Activated CD4-positive, CD25-positive, alpha-beta regulatory T cell treated with anti-CD3 and anti-CD28 coated beads, Interleukin-2, amount 50 U/mL, for 24 hours (primary cell): ENCODE results near the gene SPDYE6.
"Not testable (repeated sequence)": the region's sequence is repeated elsewhere in the genome, so short reads cannot be mapped to it uniquely, and the experiment has no call there.

Experiments used
- ATAC-seq, 2 donors: fragments of 150-1000 bp; cut with Tn5 transposase; one replicate each; pipeline ENCODE4 v1.10.0; 2021; ENCODE audit warnings: mild to moderate bottlenecking in 1 of 2, moderate library complexity in 1 of 2

SPDYE6 gene

GRCh38 chr7:102363549-102364393 is 7.5 kb upstream of the SPDYE6 start:
- ATAC-seq = peak; percentile 100

- ATAC-seq = not testable (repeated sequence)
Measured at GRCh38 chr7:102346983-102347382, 9.3 kb downstream of the SPDYE6 start.

GRCh38 chr7:102340599-102341368 is 15.5 kb downstream of the SPDYE6 start:
- ATAC-seq = not testable (repeated sequence)

GRCh38 chr7:102337420-102337819 is 18.8 kb downstream of the SPDYE6 start:
- not testable (repeated sequence) for ATAC-seq

GRCh38 chr7:102337002-102337401 is 19.2 kb downstream of the SPDYE6 start:
- not testable (repeated sequence) for ATAC-seq

- not testable (repeated sequence) for ATAC-seq
Measured at GRCh38 chr7:102335574-102335973, 20.7 kb downstream of the SPDYE6 start.

GRCh38 chr7:102330666-102331460 is 25.4 kb downstream of the SPDYE6 start:
- ATAC-seq = not testable (repeated sequence)

- not testable (repeated sequence) for ATAC-seq
Measured at GRCh38 chr7:102329366-102329765, 26.9 kb downstream of the SPDYE6 start.

GRCh38 chr7:102328863-102329262 is 27.4 kb downstream of the SPDYE6 start:
- not testable (repeated sequence) for ATAC-seq

GRCh38 chr7:102327183-102327582 is 29.1 kb downstream of the SPDYE6 start:
- ATAC-seq = not testable (repeated sequence)

GRCh38 chr7:102326157-102326889 is 29.9 kb downstream of the SPDYE6 start:
- ATAC-seq = no peak

- ATAC-seq = not testable (repeated sequence)
Measured at GRCh38 chr7:102325106-102325505, 31.1 kb downstream of the SPDYE6 start.

GRCh38 chr7:102323914-102324195 is 32.4 kb downstream of the SPDYE6 start:
- ATAC-seq = no peak

GRCh38 chr7:102322202-102322715 is 34.0 kb downstream of the SPDYE6 start:
- ATAC-seq = no peak

GRCh38 chr7:102321351-102322201 is 34.7 kb downstream of the SPDYE6 start:
- ATAC-seq = no peak

- ATAC-seq = no peak
Measured at GRCh38 chr7:102320601-102321350, 35.5 kb downstream of the SPDYE6 start.

GRCh38 chr7:102320181-102320580 is 36.1 kb downstream of the SPDYE6 start:
- ATAC-seq = no peak

GRCh38 chr7:102319671-102320070 is 36.6 kb downstream of the SPDYE6 start:
- no peak for ATAC-seq

GRCh38 chr7:102318482-102318971 is 37.7 kb downstream of the SPDYE6 start:
- ATAC-seq = no peak
